ENCODE measurements around the gene YBX1.
"Not testable (repeated sequence)": the region's sequence is repeated elsewhere in the genome, so short reads cannot be mapped to it uniquely, and the experiment has no call there.

The YBX1 gene

GRCh38 chr1:42714441-42714840 lies 32.2 kb downstream of the YBX1 start:
- not testable (repeated sequence) for H3K9me3 ChIP-seq (ENCODE audit: control insufficient read depth, low read length); H3K27me3 ChIP-seq (ENCODE audit: control insufficient read depth, insufficient read depth, low read length, poor library complexity, severe bottlenecking); H3K4me1 ChIP-seq (ENCODE audit: control insufficient read depth, insufficient read depth, low read length); H3K4me3 ChIP-seq (ENCODE audit: insufficient read depth, low read depth, low read length); H3K36me3 ChIP-seq (ENCODE audit: control insufficient read depth, insufficient read depth, low read length); H3K27ac ChIP-seq (ENCODE audit: insufficient read depth, low read depth, low read length, poor library complexity, severe bottlenecking)

DNA sequence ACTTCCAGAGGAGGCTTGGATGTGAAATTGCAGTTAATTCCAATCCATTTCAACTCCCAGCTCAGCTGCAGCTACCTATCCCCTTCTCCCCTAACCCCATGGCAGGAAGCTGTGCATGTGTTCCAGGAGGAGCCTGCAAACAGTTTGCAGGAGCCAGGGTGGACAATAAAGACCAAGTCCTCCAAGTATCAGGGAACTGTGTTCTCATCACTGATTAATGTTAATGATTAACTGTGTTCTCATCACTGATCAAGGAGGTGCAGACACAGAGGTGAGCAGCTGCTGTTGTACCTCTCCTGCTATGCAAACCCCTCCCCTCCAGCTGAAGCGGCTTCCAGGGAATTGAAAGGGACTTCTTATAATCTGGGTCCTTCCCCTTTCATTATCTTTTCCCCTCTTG lies 38.6 kb downstream of the YBX1 start:
- H3K9me3 ChIP-seq (ENCODE audit: control insufficient read depth, low read length), result no peaks in the 10 kb centered on the region
- 86 to 100% methylated on average over 1 of the region's 1 CpG for WGBS, 2 experiments
- no peaks in the 10 kb centered on the region for H3K27me3 ChIP-seq (ENCODE audit: control insufficient read depth, insufficient read depth, low read length, poor library complexity, severe bottlenecking)
- no peaks in the 10 kb centered on the region for H3K4me1 ChIP-seq (ENCODE audit: control insufficient read depth, insufficient read depth, low read length)
- H3K27ac ChIP-seq (ENCODE audit: insufficient read depth, low read depth, low read length, poor library complexity, severe bottlenecking), result no peak overlapping the region
- H3K4me3 ChIP-seq (ENCODE audit: insufficient read depth, low read depth, low read length), result no peak overlapping the region
- no peaks in the 10 kb centered on the region for H3K36me3 ChIP-seq (ENCODE audit: control insufficient read depth, insufficient read depth, low read length)

- WGBS, 2 experiments, result 93 to 94% methylated on average over 3 of the region's 3 CpGs
These were observed 39.7 kb downstream of the YBX1 start for GRCh38 chr1:42721926-42722325.

GRCh38 chr1:42722403-42722802 lies 40.2 kb downstream of the YBX1 start:
- not testable (repeated sequence) for H3K9me3 ChIP-seq (ENCODE audit: control insufficient read depth, low read length); H3K27me3 ChIP-seq (ENCODE audit: control insufficient read depth, insufficient read depth, low read length, poor library complexity, severe bottlenecking); H3K4me1 ChIP-seq (ENCODE audit: control insufficient read depth, insufficient read depth, low read length); H3K4me3 ChIP-seq (ENCODE audit: insufficient read depth, low read depth, low read length); H3K27ac ChIP-seq (ENCODE audit: insufficient read depth, low read depth, low read length, poor library complexity, severe bottlenecking); H3K36me3 ChIP-seq (ENCODE audit: control insufficient read depth, insufficient read depth, low read length)
- WGBS, 2 experiments, result 86 to 88% methylated on average over 1 of the region's 2 CpGs

More at GRCh38 chr1:42721926-42722325, 39.7 kb downstream of the YBX1 start:
- Histone ChIP-seq H3K27ac (ENCODE audit: insufficient read depth, low read depth, low read length, poor library complexity, severe bottlenecking) (no peak overlapping the region), H3K4me3 (ENCODE audit: insufficient read depth, low read depth, low read length) (no peak overlapping the region), H3K36me3 (ENCODE audit: control insufficient read depth, insufficient read depth, low read length) (no peaks in the 10 kb centered on the region), H3K4me1 (ENCODE audit: control insufficient read depth, insufficient read depth, low read length) (no peaks in the 10 kb centered on the region), H3K9me3 (ENCODE audit: control insufficient read depth, low read length) (no peaks in the 10 kb centered on the region), H3K27me3 (ENCODE audit: control insufficient read depth, insufficient read depth, low read length, poor library complexity, severe bottlenecking) (no peaks in the 10 kb centered on the region)

GRCh38 chr1:42723511-42723910 lies 41.3 kb downstream of the YBX1 start:
- 92 to 95% methylated on average over 6 of the region's 6 CpGs for WGBS, 2 experiments
- no peak overlapping the region for H3K27ac ChIP-seq (ENCODE audit: insufficient read depth, low read depth, low read length, poor library complexity, severe bottlenecking)

DNA sequence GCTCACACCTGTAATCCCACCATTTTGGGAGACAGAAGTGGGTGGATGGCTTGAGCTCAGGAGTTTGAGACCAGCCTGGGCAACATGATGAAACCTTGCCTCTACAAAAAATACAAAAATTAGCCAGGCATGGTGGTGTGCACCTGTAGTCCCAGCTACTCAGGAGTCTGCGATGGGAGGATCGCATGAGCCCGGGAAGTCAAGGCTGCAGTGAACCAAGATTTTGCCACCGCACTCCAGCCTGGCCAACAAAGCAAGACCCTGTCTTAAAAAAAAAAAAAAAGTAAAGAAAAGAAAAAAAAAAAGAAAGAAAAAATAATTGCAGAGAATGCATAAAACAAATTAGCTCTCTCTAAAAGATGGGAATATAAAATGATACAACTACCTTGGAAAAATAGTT lies 43.6 kb downstream of the YBX1 start:
- not testable (repeated sequence) for H3K36me3 ChIP-seq (ENCODE audit: control insufficient read depth, insufficient read depth, low read length); H3K4me1 ChIP-seq (ENCODE audit: control insufficient read depth, insufficient read depth, low read length); H3K4me3 ChIP-seq (ENCODE audit: insufficient read depth, low read depth, low read length); H3K27ac ChIP-seq (ENCODE audit: insufficient read depth, low read depth, low read length, poor library complexity, severe bottlenecking); H3K9me3 ChIP-seq (ENCODE audit: control insufficient read depth, low read length); H3K27me3 ChIP-seq (ENCODE audit: control insufficient read depth, insufficient read depth, low read length, poor library complexity, severe bottlenecking)
- WGBS, 2 experiments, result 89 to 96% methylated on average over 3 to 4 of the region's 4 CpGs

More at GRCh38 chr1:42723511-42723910, 41.3 kb downstream of the YBX1 start:
- Histone ChIP-seq H3K4me1 (ENCODE audit: control insufficient read depth, insufficient read depth, low read length) (no peaks in the 10 kb centered on the region), H3K4me3 (ENCODE audit: insufficient read depth, low read depth, low read length) (no peak overlapping the region), H3K36me3 (ENCODE audit: control insufficient read depth, insufficient read depth, low read length) (no peaks in the 10 kb centered on the region), H3K9me3 (ENCODE audit: control insufficient read depth, low read length) (no peaks in the 10 kb centered on the region), H3K27me3 (ENCODE audit: control insufficient read depth, insufficient read depth, low read length, poor library complexity, severe bottlenecking) (no peaks in the 10 kb centered on the region)

- WGBS, 2 experiments, result 81 to 85% methylated on average over 3 of the region's 3 CpGs
- Histone ChIP-seq H3K27ac (ENCODE audit: insufficient read depth, low read depth, low read length, poor library complexity, severe bottlenecking) (no peak overlapping the region), H3K27me3 (ENCODE audit: control insufficient read depth, insufficient read depth, low read length, poor library complexity, severe bottlenecking) (no peaks in the 10 kb centered on the region)
These were observed 47.8 kb downstream of the YBX1 start for GRCh38 chr1:42730002-42730401.

GRCh38 chr1:42730988-42731387 lies 48.8 kb downstream of the YBX1 start:
- Histone ChIP-seq H3K27ac (ENCODE audit: insufficient read depth, low read depth, low read length, poor library complexity, severe bottlenecking) (no peak overlapping the region), H3K27me3 (ENCODE audit: control insufficient read depth, insufficient read depth, low read length, poor library complexity, severe bottlenecking) (no peaks in the 10 kb centered on the region), H3K9me3 (ENCODE audit: control insufficient read depth, low read length) (no peaks in the 10 kb centered on the region), H3K4me3 (ENCODE audit: insufficient read depth, low read depth, low read length) (no peak overlapping the region), H3K36me3 (ENCODE audit: control insufficient read depth, insufficient read depth, low read length) (no peaks in the 10 kb centered on the region), H3K4me1 (ENCODE audit: control insufficient read depth, insufficient read depth, low read length) (no peaks in the 10 kb centered on the region)
- WGBS, 2 experiments, result 76 to 77% methylated on average over 4 of the region's 4 CpGs

More at GRCh38 chr1:42730002-42730401, 47.8 kb downstream of the YBX1 start:
- H3K36me3 ChIP-seq (ENCODE audit: control insufficient read depth, insufficient read depth, low read length), result no peaks in the 10 kb centered on the region
- no peaks in the 10 kb centered on the region for H3K9me3 ChIP-seq (ENCODE audit: control insufficient read depth, low read length)
- no peak overlapping the region for H3K4me3 ChIP-seq (ENCODE audit: insufficient read depth, low read depth, low read length)
- H3K4me1 ChIP-seq (ENCODE audit: control insufficient read depth, insufficient read depth, low read length), result no peaks in the 10 kb centered on the region

GRCh38 chr1:42731585-42731984 lies 49.4 kb downstream of the YBX1 start:
- Histone ChIP-seq H3K9me3 (ENCODE audit: control insufficient read depth, low read length) (no peaks in the 10 kb centered on the region), H3K36me3 (ENCODE audit: control insufficient read depth, insufficient read depth, low read length) (no peaks in the 10 kb centered on the region), H3K27ac (ENCODE audit: insufficient read depth, low read depth, low read length, poor library complexity, severe bottlenecking) (no peak overlapping the region), H3K4me3 (ENCODE audit: insufficient read depth, low read depth, low read length) (no peak overlapping the region), H3K27me3 (ENCODE audit: control insufficient read depth, insufficient read depth, low read length, poor library complexity, severe bottlenecking) (no peaks in the 10 kb centered on the region), H3K4me1 (ENCODE audit: control insufficient read depth, insufficient read depth, low read length) (no peaks in the 10 kb centered on the region)
- 91 to 96% methylated on average over 3 of the region's 3 CpGs for WGBS, 2 experiments

DNA sequence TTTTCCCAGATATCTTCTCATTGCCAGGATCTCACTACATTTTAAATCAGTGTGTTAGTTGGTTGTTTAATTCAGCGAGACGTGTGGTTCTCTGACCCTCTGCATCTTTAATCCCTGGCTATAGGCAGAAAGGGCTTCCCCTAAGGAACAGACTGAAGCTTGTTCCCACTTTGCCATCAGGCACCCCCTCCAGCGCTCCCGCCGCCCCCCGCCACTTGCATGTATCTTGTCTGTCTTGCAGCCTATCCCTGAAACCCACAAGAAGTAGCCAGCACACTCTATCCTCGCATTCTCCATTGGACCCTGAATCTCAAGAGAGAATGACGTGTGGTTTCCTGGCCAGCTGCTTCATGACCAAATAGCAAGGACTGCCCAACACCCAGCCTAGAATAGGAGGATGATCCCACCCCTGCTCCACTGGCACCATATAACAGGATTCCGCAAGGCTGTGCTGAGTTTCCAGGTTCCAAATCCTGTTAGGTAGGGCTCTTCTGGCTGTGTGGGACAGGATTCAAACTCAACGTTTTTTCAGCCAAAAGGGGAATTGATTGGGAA lies 50.0 kb downstream of the YBX1 start:
- Histone ChIP-seq H3K36me3 (ENCODE audit: control insufficient read depth, insufficient read depth, low read length) (no peaks in the 10 kb centered on the region), H3K27ac (ENCODE audit: insufficient read depth, low read depth, low read length, poor library complexity, severe bottlenecking) (no peak overlapping the region), H3K4me3 (ENCODE audit: insufficient read depth, low read depth, low read length) (no peak overlapping the region), H3K27me3 (ENCODE audit: control insufficient read depth, insufficient read depth, low read length, poor library complexity, severe bottlenecking) (no peaks in the 10 kb centered on the region), H3K4me1 (ENCODE audit: control insufficient read depth, insufficient read depth, low read length) (no peaks in the 10 kb centered on the region), H3K9me3 (ENCODE audit: control insufficient read depth, low read length) (no peaks in the 10 kb centered on the region)
- 90% methylated on average over 10 of the region's 10 CpGs for WGBS, 2 experiments
